GM18517 (cell line): ENCODE measurements around the gene TBC1D19.

Source experiments
- ATAC-seq: cut with Tn5 transposase; IDR thresholded peaks from one replicate; pipeline ENCODE4 v1.9.1; 2021; ENCODE audit warnings: mild to moderate bottlenecking, moderate library complexity; ENCODE audit not compliant: unreplicated experiment

The TBC1D19 gene

DNA sequence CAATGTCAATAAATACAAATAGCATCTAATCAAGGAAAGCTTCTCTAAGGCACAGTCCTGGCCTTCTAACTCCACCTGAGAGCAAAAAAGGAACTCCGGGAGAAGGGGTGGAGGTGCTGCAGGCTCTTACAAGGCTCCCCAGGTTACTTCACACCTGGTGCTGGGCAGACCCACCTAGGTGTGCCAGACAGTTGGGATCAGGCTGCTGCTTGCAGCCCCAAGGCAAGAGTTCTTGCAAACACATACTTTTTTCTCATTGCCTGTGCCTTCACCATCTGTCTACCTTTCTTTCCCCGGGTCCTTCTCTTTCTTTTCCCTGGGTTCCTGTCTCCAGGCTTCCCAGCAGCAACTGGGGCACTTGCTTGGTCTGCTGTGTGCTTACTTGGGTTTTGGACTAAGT lies 195.3 kb downstream of the TBC1D19 start:
- no peak for ATAC-seq

- ATAC-seq = no peak
These were observed 195.8 kb downstream of the TBC1D19 start for GRCh38 chr4:26779674-26780073.

DNA sequence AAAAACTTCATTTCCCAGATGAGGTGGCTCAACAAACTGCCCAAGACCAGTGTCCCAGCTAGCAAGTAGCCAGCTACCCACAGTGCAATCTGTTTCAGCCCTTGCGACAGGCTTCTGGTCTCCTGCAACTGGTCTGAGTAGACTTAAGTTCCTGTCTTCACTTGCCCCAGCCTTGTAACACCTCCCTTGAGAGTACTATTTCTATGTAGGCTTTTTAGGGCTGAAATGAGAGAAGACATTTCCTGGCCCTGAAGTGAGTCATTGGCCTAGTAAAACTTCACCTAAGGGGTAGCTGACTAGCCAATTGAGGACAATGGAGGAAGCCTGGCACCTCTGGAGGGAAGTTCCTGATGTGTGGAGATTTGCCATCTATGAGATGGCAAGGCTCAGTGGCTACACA lies 196.7 kb downstream of the TBC1D19 start:
- ATAC-seq = peak; percentile 75

GRCh38 chr4:26782168-26782829 lies 198.4 kb downstream of the TBC1D19 start:
- ATAC-seq = no peak

- ATAC-seq = no peak
These were observed 198.9 kb downstream of the TBC1D19 start for GRCh38 chr4:26782830-26783202.

DNA sequence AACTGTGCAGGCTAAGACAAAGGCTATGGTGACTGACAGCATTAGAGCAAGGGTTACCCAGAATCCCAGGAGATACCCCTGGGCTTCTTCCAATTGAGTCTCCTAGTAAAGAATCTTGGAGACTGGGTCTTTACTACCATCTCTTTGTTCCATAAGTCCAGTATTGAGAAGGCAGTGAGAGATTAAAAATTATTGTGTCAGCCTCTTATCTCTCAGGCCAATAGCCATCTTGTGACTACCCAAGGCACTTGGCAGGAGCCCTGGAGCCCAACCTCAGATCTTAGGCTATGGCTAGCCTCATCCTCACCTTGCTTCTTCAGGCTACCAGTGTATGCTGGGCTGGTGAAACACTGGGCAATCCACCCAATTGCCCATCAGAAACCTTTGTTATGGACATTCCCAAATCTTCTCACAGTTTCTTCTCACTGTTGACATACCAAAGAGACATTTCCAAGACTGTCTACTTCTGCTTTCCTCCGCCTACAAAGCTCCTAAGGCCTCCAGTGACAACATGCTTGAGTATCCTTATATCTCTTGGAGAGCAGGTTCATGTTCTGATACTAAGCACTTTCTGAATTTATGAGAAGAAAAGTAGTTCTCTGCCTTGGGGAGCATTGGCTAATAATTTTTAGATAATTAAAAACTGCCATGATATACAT lies 200.5 kb downstream of the TBC1D19 start:
- no peak for ATAC-seq

- no peak for ATAC-seq
These were observed 201.4 kb downstream of the TBC1D19 start for GRCh38 chr4:26785312-26785711.

DNA sequence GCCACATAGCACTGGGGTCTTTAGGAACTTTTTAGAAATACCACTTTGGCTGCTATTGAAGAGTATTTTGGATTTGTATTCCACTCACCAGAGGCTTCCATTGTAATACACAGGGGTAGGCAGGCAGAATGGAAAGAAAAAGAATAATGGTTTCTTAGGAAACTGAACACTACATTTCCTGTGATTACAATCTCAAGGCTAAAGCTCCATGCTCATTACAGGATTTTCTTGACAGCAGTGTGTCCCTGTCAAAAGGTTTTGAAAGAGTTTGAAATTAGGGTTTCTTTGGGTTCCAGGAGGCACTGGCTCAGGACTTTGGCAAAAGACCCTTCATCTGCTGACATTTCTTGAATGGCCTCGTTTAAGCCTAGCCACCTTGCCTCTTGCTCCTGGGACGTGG lies 201.9 kb downstream of the TBC1D19 start:
- no peak for ATAC-seq

DNA sequence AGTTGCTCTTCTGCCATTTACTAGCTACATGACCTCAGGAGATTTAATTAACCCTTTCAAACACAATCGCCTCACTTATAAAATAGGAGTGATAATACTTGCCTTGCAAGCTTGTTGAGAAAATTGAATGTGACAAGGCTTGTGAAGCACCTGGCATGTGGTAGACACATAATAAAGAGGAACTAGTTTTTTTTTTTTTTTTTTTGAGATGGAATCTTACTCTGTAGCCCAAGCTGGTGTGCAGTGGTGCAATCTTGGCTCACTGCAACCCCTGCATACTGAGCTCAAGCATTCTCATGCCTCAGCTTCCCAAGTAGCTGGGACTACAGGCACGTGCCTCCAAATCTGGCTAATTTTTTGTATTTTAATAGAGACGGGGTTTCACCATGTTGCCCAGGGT lies 203.0 kb downstream of the TBC1D19 start:
- no peak for ATAC-seq

GRCh38 chr4:26787461-26788340 lies 203.8 kb downstream of the TBC1D19 start:
- peak; percentile 43 for ATAC-seq

- no peak for ATAC-seq
These were observed 204.5 kb downstream of the TBC1D19 start for GRCh38 chr4:26788341-26788733.

DNA sequence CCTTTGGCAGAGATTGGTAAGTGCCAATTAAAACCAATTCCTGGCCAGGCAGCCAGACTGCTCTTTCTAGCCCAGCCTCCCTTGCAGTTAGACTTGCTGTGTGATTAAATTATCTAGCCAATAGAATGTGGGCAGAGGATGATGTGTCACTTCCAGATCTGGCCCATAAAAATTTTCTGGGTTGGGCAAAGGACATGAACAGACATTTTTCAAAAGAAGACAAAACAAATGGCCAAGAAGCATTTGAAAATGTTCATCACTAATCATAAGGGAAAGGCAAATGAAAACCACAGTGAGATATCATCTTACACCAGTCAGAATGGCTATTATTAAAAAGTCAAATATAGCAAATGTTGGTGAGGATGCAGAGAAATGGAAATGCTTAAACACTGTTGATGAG lies 205.3 kb downstream of the TBC1D19 start:
- ATAC-seq = no peak

DNA sequence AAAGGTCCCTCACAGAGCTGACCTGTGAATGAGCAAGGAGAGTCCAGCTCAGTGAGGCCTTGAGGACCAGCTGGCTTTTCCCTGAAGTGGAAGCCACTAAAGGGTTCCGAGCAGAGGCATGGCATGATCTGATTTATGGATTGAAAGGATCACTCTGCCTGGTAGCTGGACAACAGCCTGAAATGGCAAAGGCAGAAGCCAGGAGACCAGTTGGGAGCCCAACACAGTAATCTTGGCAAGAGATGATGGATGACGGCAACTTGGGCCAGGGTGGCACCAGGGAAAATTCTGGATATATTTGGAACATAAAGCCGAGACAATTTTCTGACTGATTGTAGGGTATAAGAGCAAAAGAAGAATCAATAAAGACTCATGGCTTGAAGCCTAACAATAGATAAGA lies 207.5 kb downstream of the TBC1D19 start:
- no peak for ATAC-seq

DNA sequence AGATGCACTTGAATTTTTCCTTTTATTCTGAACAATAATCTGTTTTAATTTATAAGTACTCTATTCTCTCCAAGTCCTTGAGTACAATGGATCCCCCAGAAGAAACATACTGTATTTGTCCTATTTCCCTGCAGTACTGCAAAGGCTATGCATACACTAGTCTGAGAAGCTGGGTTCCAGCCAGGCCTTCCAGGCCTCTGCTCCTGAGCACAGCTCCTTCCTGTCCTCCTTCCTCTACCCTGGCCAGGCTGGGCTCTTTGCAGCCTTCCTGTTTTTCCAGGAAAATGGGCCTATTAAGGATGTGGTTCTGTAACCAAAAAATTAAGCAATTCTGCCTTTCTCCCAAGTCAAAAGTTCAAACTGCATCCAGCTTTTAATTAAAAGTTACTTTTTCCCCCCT lies 208.8 kb downstream of the TBC1D19 start:
- ATAC-seq = no peak

GRCh38 chr4:26793735-26794134 lies 209.9 kb downstream of the TBC1D19 start:
- ATAC-seq = no peak

GRCh38 chr4:26796081-26796480 lies 212.2 kb downstream of the TBC1D19 start:
- ATAC-seq = no peak

GRCh38 chr4:26802790-26803189 lies 218.9 kb downstream of the TBC1D19 start:
- ATAC-seq = no peak

DNA sequence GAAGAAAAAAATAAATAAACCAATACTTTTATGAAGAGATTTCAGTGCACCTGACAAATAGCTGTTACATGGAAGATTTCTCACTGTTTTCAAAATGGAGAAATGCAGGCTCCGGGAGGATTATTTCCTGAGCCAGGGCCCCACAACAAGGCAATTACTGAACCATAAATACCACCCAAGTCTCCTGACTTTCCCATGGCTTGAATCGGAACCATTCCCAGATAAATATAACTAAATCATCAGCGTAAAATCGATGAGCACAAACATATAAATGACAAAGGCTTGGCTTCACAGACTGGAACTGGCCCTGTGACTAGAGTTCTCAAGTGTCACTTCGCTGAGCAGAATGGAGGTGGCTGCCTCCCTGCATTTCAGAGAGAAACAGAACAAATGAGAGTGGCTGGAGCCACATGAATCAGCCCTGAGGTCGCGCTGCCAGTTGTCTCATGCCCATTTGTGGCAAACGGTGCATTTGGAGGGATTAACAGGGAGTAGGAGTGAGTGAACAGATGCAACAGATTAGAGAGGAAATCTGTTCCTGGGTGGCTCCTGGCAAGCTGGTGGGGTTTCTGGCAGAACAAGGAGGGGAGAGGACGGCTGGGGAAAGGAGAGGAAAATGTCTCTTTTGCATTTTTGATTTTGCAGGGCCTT lies 219.5 kb downstream of the TBC1D19 start:
- no peak for ATAC-seq

- no peak for ATAC-seq
These were observed 220.6 kb downstream of the TBC1D19 start for GRCh38 chr4:26804451-26804850.

DNA sequence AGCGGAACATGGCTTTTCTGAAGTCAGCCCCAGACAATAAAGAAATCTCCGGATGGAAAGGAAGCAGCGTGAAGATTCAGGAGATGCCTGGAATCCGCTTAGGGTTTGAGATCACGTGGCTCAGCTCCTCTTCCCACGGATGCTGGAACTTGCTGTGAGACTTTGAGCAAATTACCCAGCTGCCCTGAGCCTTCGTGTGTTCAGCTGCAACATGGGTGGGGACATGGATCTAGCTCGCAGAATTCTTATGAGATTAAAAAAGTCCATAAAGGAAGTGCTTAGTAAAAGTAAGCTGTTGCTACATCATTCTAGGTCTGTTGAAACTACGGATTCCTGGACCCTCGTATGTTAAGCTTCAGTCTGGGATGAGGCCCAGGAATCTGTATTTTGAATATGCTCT lies 221.0 kb downstream of the TBC1D19 start:
- no peak for ATAC-seq
